Thyroid gland (tissue), 4 donors: ENCODE data around the gene ZNF821. TPM values are rescaled to one million over a fixed set of nuclear protein-coding genes. Genes with fewer than 3 reads are reported as not detected.

ENCODE experiments used
- DNase-seq, 2 donors: peaks; one replicate each; pipeline ENCODE4 v3.0.0-alpha.2; 2019
- H3K27ac ChIP-seq, 3 donors: fragments of 200-600 bp; sonication (generic); 1 replicate in 2 of 3; 2 replicates in 1 of 3; pipeline ENCODE4 v1.5.1; 2016 to 2019; ENCODE audit warnings: mild to moderate bottlenecking in 1 of 3, moderate library complexity in 1 of 3
- H3K27me3 ChIP-seq: fragments of 200-600 bp; sonication (generic); one replicate; pipeline ENCODE4 v1.5.1; 2019
- H3K36me3 ChIP-seq, 2 donors: fragments of 200-600 bp; sonication (generic); one replicate each; pipeline ENCODE4 v1.5.1; 2016 to 2019
- H3K4me1 ChIP-seq, 2 donors: fragments of 200-600 bp; sonication (generic); one replicate each; pipeline ENCODE4 v1.5.1; 2017 to 2019
- H3K4me3 ChIP-seq, 3 donors: fragments of 200-600 bp; sonication (generic); replicated peaks in 1 of 3; 1 replicate in 2 of 3; 2 replicates in 1 of 3; pipeline ENCODE4 v1.5.1; 2016; ENCODE audit warnings: mild to moderate bottlenecking in 1 of 3
- H3K9me3 ChIP-seq: fragments of 200-600 bp; sonication (generic); one replicate; pipeline ENCODE4 v1.5.1; 2017
- POLR2A ChIP-seq, 2 donors: fragments of 450-650 bp; IDR thresholded peaks; one replicate each; pipeline ENCODE4 v1.6.1; 2017; ENCODE audit warnings: antibody characterized with exemption in 2 of 2, mild to moderate bottlenecking in 2 of 2, moderate library complexity in 1 of 2
- WGBS, 2 donors: methylation state at CpG; one replicate each; pipeline ENCODE4 v1.1.5; 2017; 5-methylcytosine and 5-hydroxymethylcytosine counted together
- intact Hi-C: fragments of 100-400 bp; cut with DNase I; formaldehyde crosslinking; loops from one replicate; pipeline ENCODE4 v1.15.1; 2023
- total RNA-seq, 4 donors: library from RNA; depleted of rRNA; stranded (reverse); fragments of >200 nt; gene quantifications; one replicate each; pipeline ENCODE4 v1.2.3, GENCODE V29; 2016
- TF ChIP-seq, protein P1 (sequence below), 6 experiments: fragments of 200-600 bp in 3 of 6; fragments of 450-650 bp in 3 of 6; sonication (generic) in 3 of 6; IDR thresholded peaks; one replicate each; pipeline ENCODE4 v1.5.1; 2016 to 2019; ENCODE audit warnings: antibody characterized with exemption in 6 of 6, mild to moderate bottlenecking in 2 of 6, inconsistent platforms in 1 of 6, moderate library complexity in 1 of 6

ZNF821 gene
- total RNA-seq, 4 donors from 2014 or later, result 7.9 to 17.8 (median 11.6) TPM

DNA sequence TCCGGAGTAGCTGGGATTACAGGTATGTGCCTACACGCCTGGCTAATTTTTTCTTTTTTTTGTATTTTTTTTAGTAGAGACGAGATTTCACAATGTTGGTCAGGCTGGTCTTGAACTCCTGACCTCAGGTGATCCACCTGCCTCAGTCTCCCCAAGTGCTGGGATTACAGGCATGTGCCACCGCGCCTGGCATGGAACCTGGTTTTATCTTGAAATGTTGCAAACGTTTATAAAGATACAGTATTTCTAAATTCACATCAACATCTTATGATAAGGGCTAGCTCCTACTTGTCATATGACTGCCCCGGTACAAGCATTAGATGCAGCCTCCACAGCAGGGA is 9.9 kb upstream of the ZNF821 start:
- TF ChIP-seq POLR2A (IDR thresholded peaks at IDR 0.05), result no peak
- TF ChIP-seq, protein P1, sequence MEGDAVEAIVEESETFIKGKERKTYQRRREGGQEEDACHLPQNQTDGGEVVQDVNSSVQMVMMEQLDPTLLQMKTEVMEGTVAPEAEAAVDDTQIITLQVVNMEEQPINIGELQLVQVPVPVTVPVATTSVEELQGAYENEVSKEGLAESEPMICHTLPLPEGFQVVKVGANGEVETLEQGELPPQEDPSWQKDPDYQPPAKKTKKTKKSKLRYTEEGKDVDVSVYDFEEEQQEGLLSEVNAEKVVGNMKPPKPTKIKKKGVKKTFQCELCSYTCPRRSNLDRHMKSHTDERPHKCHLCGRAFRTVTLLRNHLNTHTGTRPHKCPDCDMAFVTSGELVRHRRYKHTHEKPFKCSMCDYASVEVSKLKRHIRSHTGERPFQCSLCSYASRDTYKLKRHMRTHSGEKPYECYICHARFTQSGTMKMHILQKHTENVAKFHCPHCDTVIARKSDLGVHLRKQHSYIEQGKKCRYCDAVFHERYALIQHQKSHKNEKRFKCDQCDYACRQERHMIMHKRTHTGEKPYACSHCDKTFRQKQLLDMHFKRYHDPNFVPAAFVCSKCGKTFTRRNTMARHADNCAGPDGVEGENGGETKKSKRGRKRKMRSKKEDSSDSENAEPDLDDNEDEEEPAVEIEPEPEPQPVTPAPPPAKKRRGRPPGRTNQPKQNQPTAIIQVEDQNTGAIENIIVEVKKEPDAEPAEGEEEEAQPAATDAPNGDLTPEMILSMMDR (IDR thresholded peaks at IDR 0.05), result no peak

GRCh38 chr16:71889147-71889546 is 5.2 kb upstream of the ZNF821 start:
- Histone ChIP-seq H3K4me3 (no peak overlapping the region), H3K27me3 (no peaks in the 10 kb centered on the region), H3K36me3 (no peaks in the 10 kb centered on the region), H3K9me3 (no peaks in the 10 kb centered on the region), H3K4me1 (peaks cover 0 to 5% of the 10 kb centered on the region in 2 donors), H3K27ac (no peak overlapping the region)
- no peak for DNase-seq
- 93 to 94% methylated on average over 3 of the region's 3 CpGs for WGBS, 2 donors
- TF ChIP-seq, protein P1 (IDR thresholded peaks at IDR 0.05), result no peak
- no peak for TF ChIP-seq POLR2A (IDR thresholded peaks at IDR 0.05)
- intact Hi-C loops, result loop anchor here (10.0 kb wide), 2 partner anchors 74 to 76 kb away; no protein-coding TSS in a partner anchor

More for the DNA sequence above, 9.9 kb upstream of the ZNF821 start:
- Histone ChIP-seq H3K27ac (peak overlapping the region; percentile 94 to 98 (median 98)), H3K27me3 (no peaks in the 10 kb centered on the region), H3K4me1 (peaks cover 15 to 23% of the 10 kb centered on the region in 2 donors), H3K4me3 (peak overlapping the region in 2 of 3 donors; percentile 62 to 92), H3K9me3 (no peaks in the 10 kb centered on the region), H3K36me3 (no peaks in the 10 kb centered on the region)
- intact Hi-C loops, result no loop called here
- no peak for DNase-seq
- WGBS, 2 donors, result 47 to 48% methylated on average over 7 of the region's 7 CpGs

DNA sequence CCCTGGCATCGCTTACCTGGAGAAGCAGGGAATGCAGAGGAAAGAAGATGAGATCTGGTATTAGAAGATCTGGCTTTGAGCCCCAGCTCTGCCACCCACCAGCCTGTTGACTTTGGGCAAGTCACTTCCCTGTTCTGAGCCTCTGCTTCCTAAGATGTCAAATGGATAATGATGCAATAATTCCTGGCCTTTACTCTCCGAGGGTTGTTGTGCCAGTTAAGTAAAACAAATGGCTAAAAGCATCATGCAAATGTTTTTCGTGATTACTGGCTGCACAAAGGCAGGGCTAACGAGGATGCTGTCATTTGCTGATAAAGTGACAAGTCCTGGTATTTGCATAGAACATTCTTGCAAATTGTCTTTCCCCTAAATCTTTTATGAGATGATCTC is 1.3 kb upstream of the ZNF821 start:
- 50 to 63% methylated on average over 4 of the region's 4 CpGs for WGBS, 2 donors
- Histone ChIP-seq H3K9me3 (no peaks in the 10 kb centered on the region), H3K27me3 (no peaks in the 10 kb centered on the region), H3K27ac (no peak overlapping the region), H3K4me3 (no peak overlapping the region), H3K4me1 (peaks cover 5% of the 10 kb centered on the region in 2 donors), H3K36me3 (no peaks in the 10 kb centered on the region)
- intact Hi-C loops, result loop anchor here (10.0 kb wide), 2 partner anchors 70 to 80 kb away; no protein-coding TSS in a partner anchor
- TF ChIP-seq, protein P1 (IDR thresholded peaks at IDR 0.05), result no peak
- no peak for TF ChIP-seq POLR2A (IDR thresholded peaks at IDR 0.05)
- no peak for DNase-seq

DNA sequence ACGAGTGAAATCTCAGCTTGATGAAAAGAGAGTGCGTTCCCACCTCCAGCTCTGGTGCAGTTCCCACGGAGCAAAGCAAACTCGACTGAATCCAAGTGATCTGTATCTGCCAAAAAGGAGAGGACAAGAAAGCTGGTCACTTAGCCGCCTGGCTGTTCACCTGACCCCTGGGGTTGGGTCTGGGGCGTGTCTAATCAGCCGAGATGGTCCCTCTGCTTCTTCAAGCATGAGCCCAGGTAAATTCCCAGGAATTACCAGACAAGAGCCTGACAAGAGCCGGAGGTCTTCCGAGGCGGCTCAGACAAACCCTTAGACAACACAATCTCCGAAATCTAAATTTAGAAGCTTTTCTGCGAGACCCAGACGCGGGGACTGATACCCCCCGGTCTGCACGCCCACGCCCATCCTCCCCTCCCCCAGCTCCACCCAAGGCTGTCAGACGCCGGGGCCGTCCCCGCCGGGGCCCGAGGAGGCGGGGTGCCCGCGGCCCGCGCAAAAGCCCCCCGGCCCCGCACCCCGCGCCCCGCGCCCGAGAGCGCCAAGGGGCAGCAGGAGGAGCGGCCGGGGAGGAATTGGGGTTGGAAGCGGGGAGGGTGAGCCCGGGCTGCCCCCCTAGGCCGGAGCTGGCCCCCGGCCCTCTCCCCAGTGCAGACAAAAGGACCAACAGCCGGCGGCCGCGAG is 674 bp downstream of the ZNF821 start:
- Histone ChIP-seq H3K4me3 (peak overlapping the region; percentile 81 to 98 (median 85)), H3K9me3 (no peaks in the 10 kb centered on the region), H3K27me3 (no peaks in the 10 kb centered on the region), H3K27ac (peak overlapping the region; percentile 89 to 99 (median 95)), H3K4me1 (peaks cover 5% of the 10 kb centered on the region in 2 donors), H3K36me3 (peaks cover 0 to 10% of the 10 kb centered on the region in 2 donors)
- TF ChIP-seq, protein P1 (IDR thresholded peaks at IDR 0.05), result no peak
- TF ChIP-seq POLR2A (IDR thresholded peaks at IDR 0.05), result peak in 1 of 2 donors; percentile 53
- WGBS, 2 donors, result 0 to 1% methylated on average over 10 to 19 of the region's 46 CpGs
- DNase-seq, result peak; percentile 78 to 80
- intact Hi-C loops, result loop anchor here (10.0 kb wide), 2 partner anchors 69 to 81 kb away; no protein-coding TSS in a partner anchor

- TF ChIP-seq, protein P1 (IDR thresholded peaks at IDR 0.05), result peak; percentile 80 to 94 (median 88)
- TF ChIP-seq POLR2A (IDR thresholded peaks at IDR 0.05), result no peak
- H3K27ac ChIP-seq, result peak overlapping the region; percentile 89 to 99 (median 95)
- H3K36me3 ChIP-seq, result peaks cover 0 to 12% of the 10 kb centered on the region in 2 donors
- H3K27me3 ChIP-seq, result no peaks in the 10 kb centered on the region
- WGBS, 2 donors, result 6% methylated on average over 9 of the region's 9 CpGs
- DNase-seq, result peak; percentile 58 to 68
- peak overlapping the region; percentile 0 to 98 (median 85) for H3K4me3 ChIP-seq
- no peaks in the 10 kb centered on the region for H3K9me3 ChIP-seq
- H3K4me1 ChIP-seq, result peaks cover 5% of the 10 kb centered on the region in 2 donors
- intact Hi-C loops, result loop anchor here (10.0 kb wide), 2 partner anchors 68 to 82 kb away; no protein-coding TSS in a partner anchor
These were observed 1.3 kb downstream of the ZNF821 start for GRCh38 chr16:71882505-71883167.
